A673 (cell line): ENCODE measurements around the gene VAPB.

Experiments
- EZH2 ChIP-seq: fragments of 200-600 bp; sonication (generic); IDR thresholded peaks from 2 replicates; pipeline ENCODE4 v1.6.1; 2017; ENCODE audit warnings: borderline replicate concordance, low read depth, mild to moderate bottlenecking, mixed read lengths, antibody characterized with exemption, low read length; ENCODE audit not compliant: poor library complexity, severe bottlenecking
- TF ChIP-seq, protein P1 (sequence below): fragments of 300-800, 200-600 bp; sonication (generic); conservative IDR thresholded peaks from 2 replicates; pipeline ENCODE4 v1.5.1; 2017; ENCODE audit warnings: low read depth, mild to moderate bottlenecking, antibody characterized with exemption, low read length, moderate library complexity, mixed read lengths

DNA sequence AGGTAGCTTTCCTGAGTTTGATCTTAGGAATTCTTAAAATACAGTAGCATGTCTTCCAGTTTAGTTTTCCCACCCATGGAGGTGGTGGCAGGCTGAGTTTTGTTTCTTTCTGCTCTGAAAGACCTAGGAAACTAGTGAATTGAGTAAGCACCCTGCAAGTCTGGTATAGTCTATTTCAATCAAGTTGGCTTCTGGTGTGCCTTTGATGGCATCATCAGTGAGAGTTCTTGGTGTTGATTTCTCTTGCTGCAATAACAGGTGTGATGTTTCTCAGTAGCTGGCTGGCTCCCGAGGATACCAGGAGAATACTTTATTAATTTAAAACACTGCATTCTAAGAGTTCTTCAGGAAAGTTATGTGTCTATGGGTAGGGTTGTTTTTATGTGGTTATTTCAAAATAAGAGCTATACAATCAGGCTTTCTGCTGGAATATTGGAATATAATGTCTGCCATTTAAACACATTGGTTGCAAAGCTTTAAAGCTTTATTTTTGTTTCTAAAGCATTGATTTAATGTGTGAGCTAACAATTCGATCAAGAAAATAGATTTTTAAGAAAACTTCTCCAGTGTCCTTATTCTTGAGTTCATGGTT is 19.0 kb downstream of the VAPB start:
- TF ChIP-seq, protein P1, sequence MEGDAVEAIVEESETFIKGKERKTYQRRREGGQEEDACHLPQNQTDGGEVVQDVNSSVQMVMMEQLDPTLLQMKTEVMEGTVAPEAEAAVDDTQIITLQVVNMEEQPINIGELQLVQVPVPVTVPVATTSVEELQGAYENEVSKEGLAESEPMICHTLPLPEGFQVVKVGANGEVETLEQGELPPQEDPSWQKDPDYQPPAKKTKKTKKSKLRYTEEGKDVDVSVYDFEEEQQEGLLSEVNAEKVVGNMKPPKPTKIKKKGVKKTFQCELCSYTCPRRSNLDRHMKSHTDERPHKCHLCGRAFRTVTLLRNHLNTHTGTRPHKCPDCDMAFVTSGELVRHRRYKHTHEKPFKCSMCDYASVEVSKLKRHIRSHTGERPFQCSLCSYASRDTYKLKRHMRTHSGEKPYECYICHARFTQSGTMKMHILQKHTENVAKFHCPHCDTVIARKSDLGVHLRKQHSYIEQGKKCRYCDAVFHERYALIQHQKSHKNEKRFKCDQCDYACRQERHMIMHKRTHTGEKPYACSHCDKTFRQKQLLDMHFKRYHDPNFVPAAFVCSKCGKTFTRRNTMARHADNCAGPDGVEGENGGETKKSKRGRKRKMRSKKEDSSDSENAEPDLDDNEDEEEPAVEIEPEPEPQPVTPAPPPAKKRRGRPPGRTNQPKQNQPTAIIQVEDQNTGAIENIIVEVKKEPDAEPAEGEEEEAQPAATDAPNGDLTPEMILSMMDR = no peak
- no peak for TF ChIP-seq EZH2
